ENCODE results near the gene POLN. TPM values are rescaled to one million over a fixed set of nuclear protein-coding genes. Genes with fewer than 3 reads are reported as not detected.

POLN gene
- polyA plus RNA-seq, 1 experiment = 0.35 TPM

DNA sequence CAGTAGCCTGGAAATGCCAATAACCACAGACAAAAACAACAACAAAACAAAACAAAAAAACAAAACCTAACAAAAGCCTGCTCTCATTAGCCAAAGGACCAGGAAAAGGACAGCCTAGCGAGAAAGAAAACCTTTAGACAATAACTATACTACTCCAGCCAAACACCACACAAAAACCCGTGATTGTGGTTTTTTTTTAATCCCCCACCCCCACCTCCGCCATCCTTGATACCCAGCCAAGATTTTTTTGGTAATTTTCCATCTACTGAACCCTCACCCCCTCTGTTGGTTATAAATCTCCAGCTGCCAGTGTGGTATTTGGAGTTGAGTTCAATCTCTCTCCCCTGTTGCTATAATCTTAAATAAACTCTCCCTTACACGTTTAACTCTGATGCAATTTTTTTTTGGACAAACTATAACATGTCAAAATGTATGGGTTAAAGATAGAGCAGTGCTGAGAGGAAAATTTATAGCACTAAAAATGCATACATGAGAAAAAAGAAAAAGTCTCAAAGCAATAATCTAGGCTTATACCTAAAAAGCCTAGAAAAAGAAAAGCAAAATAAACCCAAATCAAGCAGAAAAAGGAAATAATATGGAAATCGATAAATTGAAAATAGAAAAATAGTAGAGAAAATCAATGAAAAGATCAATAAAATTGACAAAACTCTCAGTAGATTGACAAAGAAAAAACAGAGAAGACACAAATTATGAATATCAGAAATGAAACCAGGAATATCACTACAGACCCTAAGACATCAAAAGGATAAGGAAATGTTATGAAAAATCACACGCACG, 99.1 kb downstream of the POLN start:
- POLR2A ChIA-PET = no interaction called here
- no peak for DNase-seq (ENCODE audit: low read depth, low spot score)

DNA sequence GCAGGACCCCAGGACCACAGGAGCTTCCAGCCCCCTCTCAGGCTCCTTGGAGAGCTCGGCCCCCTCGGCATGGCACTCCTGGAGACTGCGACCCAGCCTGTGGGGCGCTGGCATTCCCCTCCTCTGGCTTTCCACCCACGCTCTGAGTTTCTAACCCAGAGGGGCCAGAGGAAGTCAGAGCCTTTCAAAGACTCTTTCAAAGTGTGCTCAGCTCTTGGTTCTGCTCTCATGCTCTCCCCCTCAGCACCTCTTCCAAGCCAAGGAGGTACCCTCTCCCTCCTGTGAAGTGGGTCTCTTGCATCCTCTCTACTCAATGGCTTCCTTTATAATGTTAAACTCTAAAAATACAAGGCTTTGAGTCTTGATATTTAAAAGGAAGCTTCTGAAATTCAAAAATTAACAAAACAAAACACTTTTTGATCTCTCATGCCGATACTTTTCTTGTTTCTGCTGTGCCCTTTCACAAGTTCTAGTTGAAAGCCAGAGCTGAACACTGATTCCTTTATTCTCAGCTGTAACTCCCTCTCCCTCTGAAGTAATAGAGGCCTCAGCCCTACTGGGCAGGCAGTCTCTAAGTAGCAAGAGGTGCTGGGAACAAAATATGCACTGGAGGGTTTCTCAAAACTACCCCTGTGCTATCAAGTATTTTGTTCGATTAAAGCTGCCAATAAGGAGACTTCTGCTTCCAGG, 100.0 kb downstream of the POLN start:
- H3K27me3 ChIP-seq (ENCODE audit: control insufficient read depth, insufficient read depth, low read length) = peaks cover 4% of the 10 kb centered on the region
- no peak overlapping the region for H3K27ac ChIP-seq (ENCODE audit: low read depth, low read length)
- CTCF ChIA-PET = no interaction called here
- no peak for DNase-seq (ENCODE audit: low read depth, low spot score)
- POLR2A ChIA-PET = no interaction called here
- TF ChIP-seq, protein P1, sequence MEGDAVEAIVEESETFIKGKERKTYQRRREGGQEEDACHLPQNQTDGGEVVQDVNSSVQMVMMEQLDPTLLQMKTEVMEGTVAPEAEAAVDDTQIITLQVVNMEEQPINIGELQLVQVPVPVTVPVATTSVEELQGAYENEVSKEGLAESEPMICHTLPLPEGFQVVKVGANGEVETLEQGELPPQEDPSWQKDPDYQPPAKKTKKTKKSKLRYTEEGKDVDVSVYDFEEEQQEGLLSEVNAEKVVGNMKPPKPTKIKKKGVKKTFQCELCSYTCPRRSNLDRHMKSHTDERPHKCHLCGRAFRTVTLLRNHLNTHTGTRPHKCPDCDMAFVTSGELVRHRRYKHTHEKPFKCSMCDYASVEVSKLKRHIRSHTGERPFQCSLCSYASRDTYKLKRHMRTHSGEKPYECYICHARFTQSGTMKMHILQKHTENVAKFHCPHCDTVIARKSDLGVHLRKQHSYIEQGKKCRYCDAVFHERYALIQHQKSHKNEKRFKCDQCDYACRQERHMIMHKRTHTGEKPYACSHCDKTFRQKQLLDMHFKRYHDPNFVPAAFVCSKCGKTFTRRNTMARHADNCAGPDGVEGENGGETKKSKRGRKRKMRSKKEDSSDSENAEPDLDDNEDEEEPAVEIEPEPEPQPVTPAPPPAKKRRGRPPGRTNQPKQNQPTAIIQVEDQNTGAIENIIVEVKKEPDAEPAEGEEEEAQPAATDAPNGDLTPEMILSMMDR (IDR thresholded peaks at IDR 0.05; ENCODE audit: low read depth, low read length) = no peak
- H3K4me3 ChIP-seq (ENCODE audit: low read depth, low read length) = no peak overlapping the region
- no peaks in the 10 kb centered on the region; the same call in 1 of the 2 replicates for H3K9me3 ChIP-seq (ENCODE audit: control insufficient read depth, insufficient read depth, low read length)

More for the DNA sequence above, 99.1 kb downstream of the POLN start:
- Histone ChIP-seq H3K27me3 (ENCODE audit: control insufficient read depth, insufficient read depth, low read length) (peaks cover 4% of the 10 kb centered on the region), H3K27ac (ENCODE audit: low read depth, low read length) (peak overlapping the region; percentile 11), H3K9me3 (ENCODE audit: control insufficient read depth, insufficient read depth, low read length) (no peaks in the 10 kb centered on the region; the same call in 1 of the 2 replicates), H3K4me3 (ENCODE audit: low read depth, low read length) (no peak overlapping the region)
- CTCF ChIA-PET = no interaction called here
- TF ChIP-seq, protein P1 (IDR thresholded peaks at IDR 0.05; ENCODE audit: low read depth, low read length) = no peak

DNA sequence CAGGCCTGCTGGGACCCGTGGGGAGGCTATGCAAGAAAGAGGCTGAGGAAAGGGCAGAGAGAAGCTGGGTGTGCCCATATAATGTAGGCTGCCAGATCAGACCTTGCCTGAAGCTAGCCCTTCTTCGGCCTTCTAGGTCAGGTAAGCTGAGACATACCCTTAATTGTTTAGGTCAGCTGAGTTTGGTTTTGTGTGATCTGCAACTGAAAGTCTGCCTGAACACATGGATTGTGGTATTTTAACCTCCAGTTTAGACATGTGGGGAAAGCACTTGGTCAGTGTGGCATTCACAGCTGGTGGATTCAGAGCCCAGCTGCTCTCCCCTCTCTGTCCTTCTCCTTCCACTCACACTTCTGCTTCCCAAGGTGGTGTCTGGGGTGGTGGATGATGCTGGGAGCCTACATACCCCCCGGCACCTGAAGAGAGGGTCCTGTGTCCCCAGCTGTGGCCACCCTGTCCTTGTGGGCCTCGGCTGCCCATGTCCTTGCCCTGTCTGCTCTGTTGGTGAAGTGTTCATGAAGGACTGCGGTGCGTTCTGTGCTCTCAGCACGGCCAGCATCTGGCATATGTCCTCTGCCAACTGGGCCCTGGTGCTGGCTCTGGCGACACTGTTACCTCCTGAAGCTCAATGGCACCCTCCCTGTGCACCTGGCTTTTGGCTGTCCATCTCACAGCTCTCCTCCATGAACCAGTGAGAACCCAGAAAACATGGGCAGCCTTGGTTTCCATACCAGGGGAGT, 100.7 kb downstream of the POLN start:
- ChIA-PET POLR2A (no interaction called here), CTCF (no interaction called here)
- Histone ChIP-seq H3K9me3 (ENCODE audit: control insufficient read depth, insufficient read depth, low read length) (no peaks in the 10 kb centered on the region; the same call in 1 of the 2 replicates), H3K27me3 (ENCODE audit: control insufficient read depth, insufficient read depth, low read length) (peaks cover 4% of the 10 kb centered on the region), H3K27ac (ENCODE audit: low read depth, low read length) (no peak overlapping the region), H3K4me3 (ENCODE audit: low read depth, low read length) (no peak overlapping the region)
- TF ChIP-seq, protein P1 (IDR thresholded peaks at IDR 0.05; ENCODE audit: low read depth, low read length) = no peak
- no peak for DNase-seq (ENCODE audit: low read depth, low spot score)

DNA sequence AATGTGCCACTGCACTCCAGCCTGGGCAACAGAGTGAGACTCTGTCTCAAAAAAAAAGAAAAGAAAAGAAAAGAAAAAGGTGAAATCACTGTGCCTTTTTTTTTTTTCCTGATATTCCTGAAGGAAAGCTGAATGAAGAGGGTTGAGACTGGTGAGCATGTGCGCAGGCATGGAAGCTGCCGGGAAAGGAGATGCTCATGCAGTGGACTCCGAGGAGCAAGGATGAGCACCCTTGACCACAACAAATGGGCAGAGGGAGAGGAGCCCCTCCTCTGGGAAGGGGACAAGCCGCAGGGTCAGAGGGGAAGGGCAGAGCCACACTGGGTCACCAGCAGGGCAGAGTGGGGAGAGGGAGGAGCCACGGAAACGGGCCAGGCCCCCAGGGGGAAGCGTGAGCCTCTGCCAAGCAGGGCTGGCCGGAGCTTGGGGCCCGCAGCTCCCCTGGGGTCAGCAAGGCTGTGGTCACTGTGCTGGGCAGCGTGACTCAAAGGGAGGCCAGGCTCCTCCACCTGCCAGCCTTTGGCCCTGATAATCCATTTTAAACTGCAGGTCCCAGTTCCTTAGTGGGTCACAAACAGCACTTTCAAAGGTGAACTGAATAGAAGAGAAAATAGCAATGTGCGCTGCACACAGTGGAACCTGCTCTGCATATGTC, 102.9 kb downstream of the POLN start:
- Histone ChIP-seq H3K27me3 (ENCODE audit: control insufficient read depth, insufficient read depth, low read length) (peaks cover 7% of the 10 kb centered on the region), H3K27ac (ENCODE audit: low read depth, low read length) (no peak overlapping the region), H3K4me3 (ENCODE audit: low read depth, low read length) (no peak overlapping the region), H3K9me3 (ENCODE audit: control insufficient read depth, insufficient read depth, low read length) (no peaks in the 10 kb centered on the region; the same call in 1 of the 2 replicates)
- POLR2A ChIA-PET = no interaction called here
- CTCF ChIA-PET = no interaction called here
- no peak for DNase-seq (ENCODE audit: low read depth, low spot score)
- TF ChIP-seq, protein P1 (IDR thresholded peaks at IDR 0.05; ENCODE audit: low read depth, low read length) = no peak

Data from AG04450 (cell line).